HCT116 (cell line): ENCODE data around the gene FALEC. TPM values are rescaled to one million over a fixed set of nuclear protein-coding genes. Genes with fewer than 3 reads are reported as not detected.

Experiments used
- CEBPB ChIP-seq: IDR thresholded peaks from 2 replicates; pipeline ENCODE4 v1.6.1; 2012; ENCODE audit warnings: low read depth
- EZH2 ChIP-seq: fragments of 200-600 bp; sonication (generic); IDR thresholded peaks from 2 replicates; pipeline ENCODE4 v1.6.1; 2017; ENCODE audit warnings: antibody characterized with exemption, mixed run types
- SIN3A ChIP-seq: IDR thresholded peaks from 2 replicates; pipeline ENCODE4 v1.6.1; 2012; ENCODE audit warnings: low read depth
- YY1 ChIP-seq: IDR thresholded peaks from 2 replicates; pipeline ENCODE4 v1.6.1; 2011; ENCODE audit warnings: low read length, low read depth, moderate library complexity, mild to moderate bottlenecking; ENCODE audit not compliant: insufficient replicate concordance; ENCODE audit errors: extremely low read depth
- microRNA-seq: library from miRNA; unstranded; fragments of <30 nt; microRNA quantifications from one replicate; pipeline ENCODE4, GENCODE V29; 2016; ENCODE audit warnings: borderline number of aligned reads
- total RNA-seq: library from RNA; stranded (reverse); gene quantifications from one replicate; pipeline ENCODE4 v1.2.1, GENCODE V29; 2021; ENCODE audit not compliant: unreplicated experiment
- TF ChIP-seq, protein P1 (sequence below): IDR thresholded peaks from 2 replicates; pipeline ENCODE4 v1.6.1; 2012

FALEC gene
- total RNA-seq, 1 experiment from 2014 or later, result 0.59 TPM

DNA sequence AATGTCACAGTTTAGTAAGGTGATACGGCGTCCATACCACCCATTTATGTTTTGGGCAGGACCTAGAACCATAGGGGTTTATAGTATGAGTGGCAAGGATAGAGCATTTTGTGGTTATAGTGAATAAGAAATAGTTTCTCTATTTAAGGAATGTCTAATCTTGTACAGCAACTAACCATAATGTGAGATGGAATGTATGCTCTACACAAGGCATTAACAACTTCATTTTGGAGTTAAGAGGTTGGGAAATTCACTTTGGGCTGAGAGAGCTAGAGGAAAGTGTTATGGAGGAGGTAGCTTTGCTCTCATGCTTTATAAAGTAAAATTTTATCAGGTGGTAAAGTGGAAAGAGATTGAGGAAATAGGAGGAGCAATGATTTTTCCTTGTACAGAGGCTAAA lies 66.8 kb downstream of the FALEC start (continued):
- TF ChIP-seq YY1, result no peak
- TF ChIP-seq, protein P1, sequence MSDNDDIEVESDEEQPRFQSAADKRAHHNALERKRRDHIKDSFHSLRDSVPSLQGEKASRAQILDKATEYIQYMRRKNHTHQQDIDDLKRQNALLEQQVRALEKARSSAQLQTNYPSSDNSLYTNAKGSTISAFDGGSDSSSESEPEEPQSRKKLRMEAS, result no peak
- TF ChIP-seq EZH2, result no peak
- no peak for TF ChIP-seq SIN3A
- no peak for TF ChIP-seq CEBPB

Small RNA genes within 50 kb of the gene (microRNA-seq; reads per million reads assigned to microRNA genes)
- gene MIR4257 (not detected), gene MIR6878 (not detected)

Other genes starting within 250 kb of the FALEC start
- gene APH1A, start 246.7 kb upstream of the FALEC start, total RNA-seq, result 109 TPM
- 1.5 TPM for gene C1orf54, start 243.0 kb upstream of the FALEC start, total RNA-seq
- gene CIART, start 233.2 kb upstream of the FALEC start, total RNA-seq, result 0.22 TPM
- gene MRPS21, start 221.9 kb upstream of the FALEC start, total RNA-seq, result 96.9 TPM
- gene PRPF3, start 194.2 kb upstream of the FALEC start, total RNA-seq, result 59.9 TPM
- gene RPRD2, start 151.6 kb upstream of the FALEC start, total RNA-seq, result 26.7 TPM
- gene TARS2, start 28.3 kb upstream of the FALEC start, total RNA-seq, result 23.2 TPM
- 2.0 TPM for gene ECM1, start 7.6 kb upstream of the FALEC start, total RNA-seq
- 4.3 TPM for gene ADAMTSL4, start 33.7 kb downstream of the FALEC start, total RNA-seq
- 146 TPM for gene MCL1, start 63.9 kb downstream of the FALEC start, total RNA-seq
- 130 TPM for gene ENSA, start 113.9 kb downstream of the FALEC start, total RNA-seq
- gene GOLPH3L, start 181.4 kb downstream of the FALEC start, total RNA-seq, result 28.0 TPM
- not detected for gene HORMAD1, start 205.1 kb downstream of the FALEC start, total RNA-seq